ENCODE results near the gene PLXNA1. TPM values are rescaled to one million over a fixed set of nuclear protein-coding genes. Genes with fewer than 3 reads are reported as not detected.
A peak's percentile ranks its signal among the peaks of the same experiment; 100 is the strongest.

PLXNA1 gene
- 47.2 and 55.2 TPM in 2 replicates for total RNA-seq

- TF ChIP-seq, protein P1, sequence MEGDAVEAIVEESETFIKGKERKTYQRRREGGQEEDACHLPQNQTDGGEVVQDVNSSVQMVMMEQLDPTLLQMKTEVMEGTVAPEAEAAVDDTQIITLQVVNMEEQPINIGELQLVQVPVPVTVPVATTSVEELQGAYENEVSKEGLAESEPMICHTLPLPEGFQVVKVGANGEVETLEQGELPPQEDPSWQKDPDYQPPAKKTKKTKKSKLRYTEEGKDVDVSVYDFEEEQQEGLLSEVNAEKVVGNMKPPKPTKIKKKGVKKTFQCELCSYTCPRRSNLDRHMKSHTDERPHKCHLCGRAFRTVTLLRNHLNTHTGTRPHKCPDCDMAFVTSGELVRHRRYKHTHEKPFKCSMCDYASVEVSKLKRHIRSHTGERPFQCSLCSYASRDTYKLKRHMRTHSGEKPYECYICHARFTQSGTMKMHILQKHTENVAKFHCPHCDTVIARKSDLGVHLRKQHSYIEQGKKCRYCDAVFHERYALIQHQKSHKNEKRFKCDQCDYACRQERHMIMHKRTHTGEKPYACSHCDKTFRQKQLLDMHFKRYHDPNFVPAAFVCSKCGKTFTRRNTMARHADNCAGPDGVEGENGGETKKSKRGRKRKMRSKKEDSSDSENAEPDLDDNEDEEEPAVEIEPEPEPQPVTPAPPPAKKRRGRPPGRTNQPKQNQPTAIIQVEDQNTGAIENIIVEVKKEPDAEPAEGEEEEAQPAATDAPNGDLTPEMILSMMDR (IDR thresholded peaks at IDR 0.05): peak; percentile 43
- peak within 1 kb of the TSS; percentile 97 for H3K27ac Mint-ChIP-seq
- CTCF ChIA-PET: interaction anchor here (0.6 to 3.5 kb wide), 11 partner anchors 9 to 1152 kb away, joined by 3 to 28 read pairs (median 7); no protein-coding TSS in a partner anchor
- H3K4me3 Mint-ChIP-seq: peak within 1 kb of the TSS; percentile 87
- POLR2A ChIA-PET: interaction anchor here (0.7 to 4.3 kb wide), 10 partner anchors 10 to 562 kb away, joined by 3 to 52 read pairs (median 4); partner anchors contain the start of gene ZXDC
- intact Hi-C loops (cut with micrococcal nuclease): loop anchor here (1.0 to 5.0 kb wide), 15 partner anchors 10 to 1095 kb away; partner anchors contain the start of genes CHCHD6, KLF15, SEC61A1 and TPRA1
- H3K27me3 Mint-ChIP-seq: peaks cover 4% of the 10 kb centered on the region
- peak; percentile 75 for ATAC-seq (ENCODE audit: low read depth)
- no peaks in the 10 kb centered on the region for H3K9me3 Mint-ChIP-seq
- H3K36me3 Mint-ChIP-seq (ENCODE audit: low read depth): peaks cover 1% of the 10 kb centered on the region
- DNase-seq: peak; percentile 92
- peaks cover 29% of the 10 kb centered on the region for H3K4me1 Mint-ChIP-seq
Measured at GRCh38 chr3:126982471-126983175, at the start of gene PLXNA1. Gene PLXNA1 (plus strand): TSS chr3:126983115. CDS start chr3:126988594, 5,479 bp downstream.

DNA sequence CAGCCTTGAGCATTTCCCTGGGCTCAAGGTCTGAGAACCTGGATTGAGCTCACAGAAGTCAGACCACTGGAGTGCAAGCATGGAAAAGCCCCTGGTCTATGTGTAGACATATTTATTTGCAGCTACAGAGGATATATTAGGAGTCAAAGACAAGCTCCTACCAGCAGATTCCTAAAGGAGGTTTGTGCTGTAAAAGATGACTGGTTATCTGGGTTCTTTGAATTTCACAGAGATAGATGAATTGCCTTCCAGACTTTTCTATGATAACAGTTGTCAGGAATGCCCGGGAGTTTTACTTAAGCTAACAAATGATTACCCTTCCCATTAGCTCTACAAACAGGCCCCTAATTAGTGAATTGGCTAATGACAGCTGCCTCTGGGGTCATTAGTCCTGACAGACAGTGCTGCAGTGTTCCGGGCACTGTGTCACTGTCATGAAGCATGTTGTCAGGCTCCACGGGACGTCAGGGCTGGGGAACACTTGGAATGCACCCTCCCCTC, 48.8 kb upstream of the PLXNA1 start:
- Mint-ChIP-seq H3K4me3 (no peak overlapping the region), H3K9me3 (no peaks in the 10 kb centered on the region), H3K36me3 (ENCODE audit: low read depth) (peaks cover 1% of the 10 kb centered on the region), H3K4me1 (no peaks in the 10 kb centered on the region), H3K27ac (no peak overlapping the region), H3K27me3 (peaks cover 6% of the 10 kb centered on the region)
- ChIA-PET POLR2A (no interaction called here), CTCF (no interaction called here)
- TF ChIP-seq, protein P1 (IDR thresholded peaks at IDR 0.05): no peak
- intact Hi-C loops (cut with micrococcal nuclease): loop anchor here (2.0 kb wide), 1 partner anchor 21 kb away; no protein-coding TSS in a partner anchor
- DNase-seq (no peak), ATAC-seq (ENCODE audit: low read depth) (no peak)

DNA sequence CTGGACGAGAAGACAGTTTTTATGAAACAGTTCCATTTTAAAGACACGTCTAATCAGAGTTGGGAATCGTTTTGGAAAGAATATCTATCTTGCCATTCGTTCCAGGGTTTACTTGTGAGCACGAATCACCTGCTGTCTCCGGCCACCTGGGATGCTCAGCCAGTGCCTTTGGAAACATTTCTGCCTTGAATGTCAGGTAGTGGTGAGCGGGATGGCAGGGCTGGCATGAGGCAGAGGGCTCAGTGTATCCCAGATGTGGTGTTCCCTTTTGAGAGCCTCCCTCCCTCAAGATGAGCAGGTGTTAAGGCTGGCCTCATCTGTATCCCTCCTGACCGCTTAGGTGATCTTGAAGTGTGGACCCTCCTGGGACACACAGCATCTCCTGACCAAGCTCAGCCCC, 47.9 kb upstream of the PLXNA1 start:
- Mint-ChIP-seq H3K36me3 (ENCODE audit: low read depth) (peaks cover 1% of the 10 kb centered on the region), H3K9me3 (no peaks in the 10 kb centered on the region), H3K4me1 (no peaks in the 10 kb centered on the region), H3K4me3 (no peak overlapping the region), H3K27ac (no peak overlapping the region), H3K27me3 (peaks cover 2% of the 10 kb centered on the region)
- no peak for ATAC-seq (ENCODE audit: low read depth)
- POLR2A ChIA-PET: interaction anchor here (0.6 kb wide), 1 partner anchor 251 kb away, joined by 6 read pairs; no protein-coding TSS in a partner anchor
- TF ChIP-seq, protein P1 (IDR thresholded peaks at IDR 0.05): no peak
- DNase-seq: no peak
- intact Hi-C loops (cut with micrococcal nuclease): loop anchor here (2.0 kb wide), 1 partner anchor 22 kb away; no protein-coding TSS in a partner anchor
- CTCF ChIA-PET: no interaction called here

DNA sequence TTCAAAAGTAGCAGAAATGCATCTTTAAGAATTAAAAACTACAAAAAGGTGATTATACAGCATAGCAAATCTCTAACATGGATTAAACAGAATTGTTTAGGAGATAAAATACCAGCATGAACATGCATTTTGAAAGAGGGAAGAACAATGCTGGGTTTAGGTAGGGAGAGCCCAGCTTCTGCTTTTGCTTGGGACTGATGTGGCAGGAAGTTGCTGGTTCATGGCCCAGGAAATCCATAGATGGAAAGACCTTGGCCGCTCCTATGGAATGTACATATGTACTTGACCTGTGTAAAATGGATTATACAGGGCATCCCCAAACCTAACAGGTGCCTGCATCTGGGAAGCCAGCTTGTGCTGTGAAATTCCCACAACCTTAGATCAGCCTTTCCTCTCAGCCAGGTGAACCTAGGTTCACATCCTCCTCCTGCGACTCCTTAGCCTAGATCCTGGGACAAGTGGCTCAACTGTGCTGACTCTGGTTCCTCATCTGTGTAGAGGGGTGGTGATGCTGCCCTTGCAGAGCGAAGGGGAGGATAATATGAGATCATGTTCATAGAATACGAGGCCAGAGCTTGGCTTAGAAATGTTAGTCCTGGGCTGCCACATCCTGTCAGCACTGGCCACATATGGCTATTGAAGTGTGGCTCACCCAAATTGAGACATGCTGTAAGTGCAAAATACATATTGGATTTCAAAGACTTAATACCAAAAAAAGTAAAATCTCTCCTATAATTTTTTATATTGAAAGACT, 47.0 kb upstream of the PLXNA1 start:
- peaks cover 1% of the 10 kb centered on the region for H3K36me3 Mint-ChIP-seq (ENCODE audit: low read depth)
- ChIA-PET POLR2A (no interaction called here), CTCF (no interaction called here)
- no peak for DNase-seq
- no peak for ATAC-seq (ENCODE audit: low read depth)
- H3K27ac Mint-ChIP-seq: no peak overlapping the region
- TF ChIP-seq, protein P1 (IDR thresholded peaks at IDR 0.05): no peak
- intact Hi-C loops (cut with micrococcal nuclease): loop anchor here (2.0 kb wide), 1 partner anchor 23 kb away; no protein-coding TSS in a partner anchor
- peaks cover 2% of the 10 kb centered on the region for H3K27me3 Mint-ChIP-seq
- H3K9me3 Mint-ChIP-seq: no peaks in the 10 kb centered on the region
- H3K4me1 Mint-ChIP-seq: no peaks in the 10 kb centered on the region
- no peak overlapping the region for H3K4me3 Mint-ChIP-seq
